Left ventricle myocardium inferior (tissue), 1 donor: ENCODE results near the gene AURKAIP1. TPM values are rescaled to one million over a fixed set of nuclear protein-coding genes. Genes with fewer than 3 reads are reported as not detected.

Experiments used
- DNase-seq: peaks from one replicate; pipeline ENCODE4 v3.0.0-alpha.2; 2020
- H3K27ac ChIP-seq: fragments of 200-600 bp; replicated peaks from 2 replicates; pipeline ENCODE4 v1.8.0; 2021
- H3K27me3 ChIP-seq: fragments of 200-600 bp; 2 replicates; pipeline ENCODE4 v1.8.0; 2021; ENCODE audit warnings: low read depth
- H3K36me3 ChIP-seq: fragments of 200-600 bp; 2 replicates; pipeline ENCODE4 v1.8.0; 2021
- H3K4me1 ChIP-seq: fragments of 200-600 bp; 2 replicates; pipeline ENCODE4 v1.8.0; 2021
- H3K4me3 ChIP-seq: fragments of 200-600 bp; 2 replicates; pipeline ENCODE4 v1.8.0; 2021; ENCODE audit warnings: mild to moderate bottlenecking, moderate library complexity
- H3K9me3 ChIP-seq: fragments of 200-600 bp; replicated peaks from 2 replicates; pipeline ENCODE4 v1.8.0; 2021
- CTCF ChIP-seq: fragments of 200-600 bp; IDR thresholded peaks from 2 replicates; pipeline ENCODE4 v1.8.0; 2021; ENCODE audit warnings: antibody characterized with exemption, mild to moderate bottlenecking, borderline replicate concordance
- intact Hi-C: fragments of 100-400 bp; cut with micrococcal nuclease; formaldehyde crosslinking; loops from one replicate; pipeline ENCODE4 v1.11.0; 2022
- total RNA-seq: library from RNA; stranded (reverse); fragmentation: NEBNext Ultra II Directional; extraction: Animal tissue kit (Norgen Biotek cat#: 25700); gene quantifications from one replicate; pipeline ENCODE4 v1.2.1, GENCODE V29; 2021
- donor health status: DM: no; HTN: yes; CAD: no; lungs with severe emphysema.

The AURKAIP1 gene
- total RNA-seq, 1 donor from 2014 or later: 219 TPM

GRCh38 chr1:1393428-1393827, 18.4 kb upstream of the AURKAIP1 start:
- no peak for DNase-seq
- H3K27ac ChIP-seq: no peak overlapping the region
- peaks cover 85% of the 10 kb centered on the region for H3K4me1 ChIP-seq
- H3K4me3 ChIP-seq: no peak overlapping the region
- intact Hi-C loops: no loop called here
- no peak for TF ChIP-seq CTCF
- peaks cover 97% of the 10 kb centered on the region for H3K36me3 ChIP-seq
- no peaks in the 10 kb centered on the region for H3K27me3 ChIP-seq
- H3K9me3 ChIP-seq: no peaks in the 10 kb centered on the region

- peaks cover 99% of the 10 kb centered on the region for H3K36me3 ChIP-seq
- no peak overlapping the region for H3K27ac ChIP-seq
- H3K27me3 ChIP-seq: no peaks in the 10 kb centered on the region
- TF ChIP-seq CTCF: no peak
- intact Hi-C loops: no loop called here
- DNase-seq: no peak
- no peak overlapping the region for H3K4me3 ChIP-seq
- H3K4me1 ChIP-seq: peaks cover 81% of the 10 kb centered on the region
- H3K9me3 ChIP-seq: no peaks in the 10 kb centered on the region
Measured at GRCh38 chr1:1393014-1393413, 18.0 kb upstream of the AURKAIP1 start.

GRCh38 chr1:1391225-1391624, 16.2 kb upstream of the AURKAIP1 start:
- H3K27ac ChIP-seq: peak overlapping the region; percentile 56
- peaks cover 99% of the 10 kb centered on the region for H3K36me3 ChIP-seq
- no peak for TF ChIP-seq CTCF
- no peaks in the 10 kb centered on the region for H3K27me3 ChIP-seq
- H3K4me1 ChIP-seq: peaks cover 63% of the 10 kb centered on the region
- H3K4me3 ChIP-seq: no peak overlapping the region
- no peaks in the 10 kb centered on the region for H3K9me3 ChIP-seq
- no peak for DNase-seq
- intact Hi-C loops: no loop called here

GRCh38 chr1:1390675-1391074, 15.7 kb upstream of the AURKAIP1 start:
- no peak overlapping the region for H3K4me3 ChIP-seq
- H3K27me3 ChIP-seq: no peaks in the 10 kb centered on the region
- H3K36me3 ChIP-seq: peaks cover 100% of the 10 kb centered on the region
- peak; percentile 9 for TF ChIP-seq CTCF
- peak overlapping the region; percentile 56 for H3K27ac ChIP-seq
- DNase-seq: no peak
- no peaks in the 10 kb centered on the region for H3K9me3 ChIP-seq
- peaks cover 58% of the 10 kb centered on the region for H3K4me1 ChIP-seq
- intact Hi-C loops: no loop called here

GRCh38 chr1:1388078-1388472, 13.1 kb upstream of the AURKAIP1 start:
- Histone ChIP-seq H3K4me3 (no peak overlapping the region), H3K36me3 (peaks cover 83% of the 10 kb centered on the region), H3K9me3 (no peaks in the 10 kb centered on the region), H3K27me3 (no peaks in the 10 kb centered on the region), H3K27ac (no peak overlapping the region), H3K4me1 (peaks cover 33% of the 10 kb centered on the region)
- TF ChIP-seq CTCF: no peak
- intact Hi-C loops: no loop called here
- DNase-seq: no peak
